Neural progenitor cell (in vitro differentiated cells): ENCODE results near the gene LMX1B. TPM values are rescaled to one million over a fixed set of nuclear protein-coding genes. Genes with fewer than 3 reads are reported as not detected.

Source experiments
- DNase-seq: peaks from one replicate; pipeline ENCODE4 v3.0.0-alpha.2; 2016; ENCODE audit warnings: low spot score
- H2AFZ ChIP-seq: fragments of 200-600 bp; sonication (generic); replicated peaks from 2 replicates; pipeline ENCODE4 v1.6.1; 2016; ENCODE audit warnings: antibody characterized with exemption
- H3F3A ChIP-seq: fragments of 200-600 bp; sonication (generic); 2 replicates; pipeline ENCODE4 v1.6.1; 2016; ENCODE audit warnings: antibody characterized with exemption, low read depth
- H3K27ac ChIP-seq: fragments of 200-600 bp; sonication (generic); 2 replicates; pipeline ENCODE4 v1.5.1; 2016; ENCODE audit warnings: mild to moderate bottlenecking
- H3K27me3 ChIP-seq: fragments of 200-600 bp; sonication (generic); 2 replicates; pipeline ENCODE4 v1.6.1; 2016; ENCODE audit warnings: mild to moderate bottlenecking, moderate library complexity
- H3K36me3 ChIP-seq: fragments of 200-600 bp; sonication (generic); 2 replicates; pipeline ENCODE4 v1.5.1; 2016
- H3K4me1 ChIP-seq: fragments of 200-600 bp; sonication (generic); 2 replicates; pipeline ENCODE4 v1.6.1; 2016; ENCODE audit warnings: mixed run types
- H3K4me2 ChIP-seq: fragments of 200-600 bp; sonication (generic); 2 replicates; pipeline ENCODE4 v1.6.1; 2016
- H3K4me3 ChIP-seq: fragments of 200-600 bp; sonication (generic); 2 replicates; pipeline ENCODE4 v1.5.1; 2016
- H3K79me2 ChIP-seq: fragments of 200-600 bp; sonication (generic); 2 replicates; pipeline ENCODE4 v1.6.1; 2016; ENCODE audit warnings: low read depth
- H3K9ac ChIP-seq: fragments of 200-600 bp; sonication (generic); 2 replicates; pipeline ENCODE4 v1.6.1; 2016
- H3K9me3 ChIP-seq: fragments of 200-600 bp; sonication (generic); 2 replicates; pipeline ENCODE4 v1.5.1; 2016; ENCODE audit warnings: low read depth
- H4K20me1 ChIP-seq: fragments of 200-600 bp; sonication (generic); 2 replicates; pipeline ENCODE4 v1.6.1; 2016; ENCODE audit warnings: low read depth
- H3K27ac Mint-ChIP-seq: 3 replicates; pipeline ENCODE4 v1.8.0; 2021; ENCODE audit warnings: mixed read lengths
- H3K27me3 Mint-ChIP-seq: 2 replicates; pipeline ENCODE4 v1.8.0; 2022; ENCODE audit warnings: low read depth, mild to moderate bottlenecking, inconsistent platforms, moderate library complexity, mixed read lengths; ENCODE audit not compliant: insufficient read depth
- H3K36me3 Mint-ChIP-seq: 3 replicates; pipeline ENCODE4 v1.8.0; 2021; ENCODE audit warnings: mixed read lengths
- H3K4me1 Mint-ChIP-seq: 3 replicates; pipeline ENCODE4 v1.8.0; 2021; ENCODE audit warnings: mixed read lengths
- H3K4me3 Mint-ChIP-seq: 3 replicates; pipeline ENCODE4 v1.8.0; 2021; ENCODE audit warnings: mild to moderate bottlenecking, moderate library complexity, mixed read lengths
- H3K9me3 Mint-ChIP-seq: 3 replicates; pipeline ENCODE4 v1.8.0; 2020; ENCODE audit warnings: mixed read lengths
- EZH2 ChIP-seq: fragments of 200-600 bp; sonication (generic); IDR thresholded peaks from 2 replicates; pipeline ENCODE4 v1.6.1; 2017; ENCODE audit warnings: antibody characterized with exemption, mild to moderate bottlenecking, moderate library complexity
- EZH2phosphoT487 ChIP-seq: fragments of 200-600 bp; sonication (generic); IDR thresholded peaks from 2 replicates; pipeline ENCODE4 v1.6.1; 2017; ENCODE audit warnings: antibody characterized with exemption
- total RNA-seq: library from RNA; depleted of rRNA; stranded (reverse); fragments of >200 nt; gene quantifications from 2 replicates; pipeline ENCODE4 v1.2.3, GENCODE V29; 2015; ENCODE audit warnings: low replicate concordance
- TF ChIP-seq, protein P1 (sequence below): fragments of 200-600 bp; sonication (generic); IDR thresholded peaks from 2 replicates; pipeline ENCODE4 v1.5.1; 2017; ENCODE audit warnings: antibody characterized with exemption, mild to moderate bottlenecking

LMX1B gene
- total RNA-seq, 1 donor from 2014 or later, result 0.19 TPM

DNA sequence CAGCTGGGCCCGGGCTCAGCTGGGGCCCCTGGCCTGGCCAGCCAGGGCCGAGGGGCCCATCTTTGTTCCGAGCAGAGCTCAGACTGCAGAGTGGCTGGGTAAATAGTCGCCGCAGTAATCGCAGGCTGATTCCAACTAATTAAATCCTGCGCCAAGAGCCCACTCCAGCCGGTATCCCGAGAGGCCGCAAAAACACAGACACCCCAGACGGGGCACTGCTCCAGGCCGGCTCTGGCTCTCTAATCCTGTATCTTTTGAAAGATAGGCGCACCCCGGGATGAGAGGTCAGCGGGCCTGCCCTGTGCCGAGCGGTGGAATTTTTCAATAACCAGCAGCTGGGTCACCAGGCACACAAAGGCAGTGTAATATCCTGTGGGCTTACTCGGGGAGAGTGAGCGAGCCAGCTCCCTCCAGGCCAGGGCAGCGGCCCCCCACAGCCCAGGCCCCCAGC is 57.7 kb downstream of the LMX1B start:
- peaks cover 45% of the 10 kb centered on the region for H3K4me1 ChIP-seq
- Mint-ChIP-seq H3K9me3 (no peaks in the 10 kb centered on the region), H3K27me3 (peaks cover 31% of the 10 kb centered on the region), H3K36me3 (no peaks in the 10 kb centered on the region), H3K27ac (peak overlapping the region; percentile 57), H3K4me3 (peak overlapping the region; percentile 30), H3K4me1 (peaks cover 42% of the 10 kb centered on the region)
- peaks cover 57% of the 10 kb centered on the region for H4K20me1 ChIP-seq
- no peaks in the 10 kb centered on the region for H3K79me2 ChIP-seq
- H2AFZ ChIP-seq, result no peak overlapping the region
- H3K4me2 ChIP-seq, result peak overlapping the region; percentile 63
- H3K9me3 ChIP-seq, result no peaks in the 10 kb centered on the region
- no peak overlapping the region for H3K27ac ChIP-seq
- no peak overlapping the region for H3K9ac ChIP-seq
- peak overlapping the region; percentile 6 for H3K4me3 ChIP-seq
- DNase-seq, result peak; percentile 83
- H3F3A ChIP-seq, result peaks cover 57% of the 10 kb centered on the region
- TF ChIP-seq, protein P1, sequence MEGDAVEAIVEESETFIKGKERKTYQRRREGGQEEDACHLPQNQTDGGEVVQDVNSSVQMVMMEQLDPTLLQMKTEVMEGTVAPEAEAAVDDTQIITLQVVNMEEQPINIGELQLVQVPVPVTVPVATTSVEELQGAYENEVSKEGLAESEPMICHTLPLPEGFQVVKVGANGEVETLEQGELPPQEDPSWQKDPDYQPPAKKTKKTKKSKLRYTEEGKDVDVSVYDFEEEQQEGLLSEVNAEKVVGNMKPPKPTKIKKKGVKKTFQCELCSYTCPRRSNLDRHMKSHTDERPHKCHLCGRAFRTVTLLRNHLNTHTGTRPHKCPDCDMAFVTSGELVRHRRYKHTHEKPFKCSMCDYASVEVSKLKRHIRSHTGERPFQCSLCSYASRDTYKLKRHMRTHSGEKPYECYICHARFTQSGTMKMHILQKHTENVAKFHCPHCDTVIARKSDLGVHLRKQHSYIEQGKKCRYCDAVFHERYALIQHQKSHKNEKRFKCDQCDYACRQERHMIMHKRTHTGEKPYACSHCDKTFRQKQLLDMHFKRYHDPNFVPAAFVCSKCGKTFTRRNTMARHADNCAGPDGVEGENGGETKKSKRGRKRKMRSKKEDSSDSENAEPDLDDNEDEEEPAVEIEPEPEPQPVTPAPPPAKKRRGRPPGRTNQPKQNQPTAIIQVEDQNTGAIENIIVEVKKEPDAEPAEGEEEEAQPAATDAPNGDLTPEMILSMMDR, result no peak
- TF ChIP-seq EZH2, result no peak
- TF ChIP-seq EZH2phosphoT487, result peak; percentile 44
- no peaks in the 10 kb centered on the region for H3K36me3 ChIP-seq
- H3K27me3 ChIP-seq, result peaks cover 100% of the 10 kb centered on the region

DNA sequence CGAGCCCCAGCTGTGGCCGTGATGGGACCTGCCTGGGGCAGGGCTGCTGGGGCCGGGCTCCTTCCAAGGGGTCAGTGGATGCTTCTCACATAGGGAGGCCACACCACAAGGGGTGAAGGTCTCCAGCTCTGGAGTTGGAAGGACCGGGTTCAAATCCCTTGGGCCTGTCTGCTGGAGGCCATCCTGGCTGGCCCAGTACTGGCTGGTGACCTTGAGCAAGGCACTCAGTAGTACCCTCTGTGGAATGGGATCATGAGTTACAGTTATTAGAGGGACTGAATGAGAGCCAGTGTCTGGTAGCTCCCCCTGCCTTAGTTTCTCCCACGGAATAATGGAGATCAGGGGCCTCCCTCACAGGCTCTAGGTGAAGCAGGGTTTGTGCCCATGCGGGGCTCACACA is 58.3 kb downstream of the LMX1B start:
- Mint-ChIP-seq H3K27ac (peak overlapping the region; percentile 82), H3K4me3 (peak overlapping the region; percentile 53), H3K27me3 (peaks cover 32% of the 10 kb centered on the region), H3K4me1 (peaks cover 43% of the 10 kb centered on the region), H3K9me3 (no peaks in the 10 kb centered on the region), H3K36me3 (no peaks in the 10 kb centered on the region)
- Histone ChIP-seq H3K9me3 (no peaks in the 10 kb centered on the region), H3K27me3 (peaks cover 100% of the 10 kb centered on the region), H3K4me3 (peak overlapping the region; percentile 6), H3K9ac (no peak overlapping the region), H3K27ac (no peak overlapping the region), H3K4me1 (peaks cover 47% of the 10 kb centered on the region), H3F3A (peaks cover 56% of the 10 kb centered on the region), H2AFZ (no peak overlapping the region), H4K20me1 (peaks cover 59% of the 10 kb centered on the region), H3K79me2 (no peaks in the 10 kb centered on the region), H3K4me2 (peak overlapping the region; percentile 63), H3K36me3 (no peaks in the 10 kb centered on the region)
- no peak for DNase-seq
- TF ChIP-seq EZH2 (no peak), EZH2phosphoT487 (no peak)
- TF ChIP-seq, protein P1, result no peak

DNA sequence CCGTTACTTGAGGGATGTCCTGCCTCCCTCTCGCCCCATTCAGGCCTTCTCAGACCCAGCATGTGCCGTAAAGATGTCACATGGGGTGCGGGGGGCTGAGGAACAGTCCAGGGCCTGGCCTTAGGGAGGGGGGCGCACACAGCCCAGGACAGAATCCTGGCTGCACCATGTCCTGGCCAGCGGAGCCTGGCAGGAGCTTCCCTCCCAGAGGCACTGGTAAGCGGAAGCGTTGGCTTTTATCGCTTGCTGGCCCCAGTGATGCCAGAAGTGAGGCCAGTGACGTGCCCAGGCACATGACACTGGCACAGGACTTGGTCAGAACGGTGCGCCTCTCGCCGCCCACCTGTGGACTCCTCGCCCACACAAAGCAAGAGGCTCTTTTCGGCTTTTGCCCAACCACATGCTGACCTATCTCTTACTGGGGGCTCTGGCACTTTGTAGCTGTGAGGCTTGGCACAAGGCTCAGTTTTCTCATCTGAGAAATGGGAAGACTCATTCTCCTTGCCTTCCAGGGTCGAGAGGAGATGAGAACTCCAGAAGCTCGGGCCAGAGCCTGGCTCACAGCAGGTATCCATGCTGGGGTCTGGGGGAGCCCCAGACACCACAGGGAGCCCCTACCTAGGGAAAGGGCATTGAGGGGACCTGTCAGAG is 59.0 kb downstream of the LMX1B start:
- no peak overlapping the region for H3K27ac Mint-ChIP-seq
- Histone ChIP-seq H4K20me1 (peaks cover 66% of the 10 kb centered on the region), H3K4me1 (peaks cover 52% of the 10 kb centered on the region), H3K27me3 (peaks cover 100% of the 10 kb centered on the region), H3K4me2 (no peak overlapping the region), H3K79me2 (no peaks in the 10 kb centered on the region), H3K4me3 (no peak overlapping the region), H2AFZ (no peak overlapping the region), H3K27ac (no peak overlapping the region), H3F3A (peaks cover 64% of the 10 kb centered on the region), H3K36me3 (no peaks in the 10 kb centered on the region), H3K9me3 (no peaks in the 10 kb centered on the region), H3K9ac (no peak overlapping the region)
- DNase-seq, result peak; percentile 62
- H3K4me3 Mint-ChIP-seq, result no peak overlapping the region
- H3K4me1 Mint-ChIP-seq, result peaks cover 51% of the 10 kb centered on the region
- peaks cover 36% of the 10 kb centered on the region for H3K27me3 Mint-ChIP-seq
- TF ChIP-seq EZH2phosphoT487 (no peak), EZH2 (no peak)
- TF ChIP-seq, protein P1, result no peak
- no peaks in the 10 kb centered on the region for H3K9me3 Mint-ChIP-seq
- no peaks in the 10 kb centered on the region for H3K36me3 Mint-ChIP-seq
